Measurements from ENCODE around the gene MMP15. TPM values are rescaled to one million over a fixed set of nuclear protein-coding genes. Genes with fewer than 3 reads are reported as not detected.

Gene MMP15
- total and polyA plus RNA-seq, 2 donors (not counting 3 experiments of a cell fraction or from before 2014, with no cell fraction given), result 12.6 to 16.0 TPM

DNA sequence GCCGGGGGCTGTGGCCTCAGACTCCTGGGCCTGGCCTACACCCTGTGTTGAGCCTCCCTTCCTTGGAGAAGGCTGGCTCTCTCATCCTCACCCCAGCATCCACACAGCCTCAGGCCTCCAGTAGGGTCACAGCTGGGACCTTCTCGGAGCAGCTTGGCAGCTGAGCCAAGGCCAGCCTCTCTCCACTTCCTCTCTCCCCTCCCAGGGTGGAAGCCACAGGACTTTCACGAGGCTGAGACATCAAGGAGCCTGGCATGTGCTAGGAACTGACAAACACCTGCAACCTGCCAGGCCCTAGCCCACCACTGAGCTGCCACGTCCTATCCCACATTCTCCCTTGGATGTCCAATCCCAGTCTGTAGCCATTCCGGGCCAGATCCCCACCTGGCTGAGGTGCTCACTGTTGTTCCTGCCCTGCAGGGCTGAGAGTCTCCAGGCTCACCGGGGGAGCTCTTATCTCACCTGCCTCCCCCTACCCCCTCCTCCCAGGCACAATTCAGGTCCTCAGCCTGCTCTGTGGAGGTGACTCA, 3.1 kb downstream of the MMP15 start:
- H3K9ac ChIP-seq (replicated peaks; ENCODE audit: extremely low read depth, insufficient read depth, low read length), result no peak overlapping the region
- no peaks in the 10 kb centered on the region for H3K79me2 ChIP-seq (ENCODE audit: control insufficient read depth, insufficient read depth, low read length)
- no peak overlapping the region for H3K4me3 ChIP-seq (replicated peaks in 1 of 3; ENCODE audit: insufficient read depth in 1 of 3, low read depth in 1 of 3, low read length in 3 of 3)
- TF ChIP-seq CTCF (IDR thresholded peaks at IDR 0.05; ENCODE audit: extremely low read depth in 1 of 2, insufficient read depth in 1 of 2, low read depth in 1 of 2, low read length in 2 of 2), result no peak
- TF ChIP-seq GATA2 (IDR thresholded peaks at IDR 0.05; ENCODE audit: insufficient read depth, insufficient read length, low read depth, low read length), result no peak
- TF ChIP-seq JUN (IDR thresholded peaks at IDR 0.05; ENCODE audit: borderline replicate concordance, insufficient read depth, insufficient read length, low read depth), result no peak
- TF ChIP-seq POLR2AphosphoS5 (IDR thresholded peaks at IDR 0.05; ENCODE audit: insufficient read depth, low read depth, low read length), result no peak
- no peak for TF ChIP-seq MYC (IDR thresholded peaks at IDR 0.05; ENCODE audit: low read depth, low read length)
- TF ChIP-seq MAX (IDR thresholded peaks at IDR 0.05; ENCODE audit: insufficient read depth, insufficient read length), result no peak
- no peak for TF ChIP-seq POLR2A (IDR thresholded peaks at IDR 0.05; ENCODE audit: low read depth, low read length)
- TF ChIP-seq EZH2 (IDR thresholded peaks at IDR 0.05; ENCODE audit: borderline replicate concordance, low read depth, low read length, severe bottlenecking), result no peak
- TF ChIP-seq FOS (IDR thresholded peaks at IDR 0.05; ENCODE audit: borderline replicate concordance, insufficient read depth, low read length), result no peak
- peaks cover 9% of the 10 kb centered on the region for H3K4me1 ChIP-seq (ENCODE audit: control insufficient read depth, extremely low read depth, insufficient read depth, low read length)
- H2AFZ ChIP-seq (ENCODE audit: low read depth, low read length), result no peak overlapping the region
- H3K9me3 ChIP-seq (replicated peaks; ENCODE audit: control insufficient read depth, insufficient read depth, low read length), result no peaks in the 10 kb centered on the region
- DNase-seq (ENCODE audit: low read depth, low spot score) (no peak), FAIRE-seq (no peak)
- peaks cover 0 to 8% of the 10 kb centered on the region in 2 experiments for H3K27me3 ChIP-seq (ENCODE audit: control insufficient read depth in 2 of 2, insufficient read depth in 2 of 2, low read length in 2 of 2)
- H3K36me3 ChIP-seq (ENCODE audit: control insufficient read depth in 2 of 2, extremely low read depth in 1 of 2, insufficient read depth in 2 of 2, low read length in 2 of 2), result no peaks in the 10 kb centered on the region
- H4K20me1 ChIP-seq (replicated peaks; ENCODE audit: control insufficient read depth, extremely low read depth, insufficient read depth, low read length), result no peaks in the 10 kb centered on the region
- intact Hi-C loops (cut with micrococcal nuclease) (no loop called here), dilution Hi-C loops (cut with MboI; ENCODE audit: extremely low pct_ligation_motif_present, low sequenced_read_pairs) (no loop called here)
- POLR2A ChIA-PET, result no interaction called here
- H3K9me1 ChIP-seq (replicated peaks; ENCODE audit: control insufficient read depth, extremely low read depth, insufficient read depth, low read length), result no peaks in the 10 kb centered on the region
- CTCF ChIA-PET, result interaction anchor here (1.0 to 1.1 kb wide), 2 partner anchors 93 to 728 kb away, joined by 3 to 4 read pairs; no protein-coding TSS in a partner anchor
- no TSS peak for BruUV-seq (replicated peaks)
- H3K4me2 ChIP-seq (ENCODE audit: insufficient read depth, low read length), result no peak overlapping the region
- no peak overlapping the region for H3K27ac ChIP-seq (ENCODE audit: insufficient read depth, low read depth, low read length)

All from endothelial cell of umbilical vein (primary cell).